HEK293 (cell line): ENCODE results near the gene CRYBA1.

Source experiments
- KLF10 ChIP-seq: fragments of 450-650 bp; IDR thresholded peaks from 2 replicates; pipeline ENCODE4 v1.5.1; 2018; ENCODE audit warnings: missing biosample characterization, mild to moderate bottlenecking, missing genetic modification characterization
- KLF16 ChIP-seq: fragments of 450-650 bp; formaldehyde crosslinking; IDR thresholded peaks from 2 replicates; pipeline ENCODE4 v1.5.1; 2017; ENCODE audit warnings: missing biosample characterization, missing genetic modification characterization
- MZF1 ChIP-seq: fragments of 450-650 bp; formaldehyde crosslinking; IDR thresholded peaks from 2 replicates; pipeline ENCODE4 v1.5.1; 2017; ENCODE audit warnings: missing biosample characterization, missing genetic modification characterization, borderline replicate concordance
- PRDM1 ChIP-seq: fragments of 450-650 bp; formaldehyde crosslinking; IDR thresholded peaks from 2 replicates; pipeline ENCODE4; 2016; ENCODE audit warnings: missing biosample characterization, missing genetic modification characterization
- RBAK ChIP-seq: fragments of 450-650 bp; formaldehyde crosslinking; IDR thresholded peaks from 2 replicates; pipeline ENCODE4 v1.5.1; 2016; ENCODE audit warnings: missing biosample characterization, missing genetic modification characterization
- YY1 ChIP-seq: fragments of 450-650 bp; formaldehyde crosslinking; IDR thresholded peaks from 2 replicates; pipeline ENCODE4 v1.5.1; 2018; ENCODE audit warnings: missing biosample characterization, missing genetic modification characterization
- ZNF175 ChIP-seq: fragments of 450-650 bp; formaldehyde crosslinking; IDR thresholded peaks from 2 replicates; pipeline ENCODE4 v1.5.1; 2016; ENCODE audit warnings: missing biosample characterization, missing genetic modification characterization
- ZNF366 ChIP-seq: fragments of 450-650 bp; formaldehyde crosslinking; conservative IDR thresholded peaks from 2 replicates; pipeline ENCODE4 v1.5.1; 2016; ENCODE audit warnings: missing biosample characterization, missing genetic modification characterization
- ZNF521 ChIP-seq: fragments of 450-650 bp; formaldehyde crosslinking; IDR thresholded peaks from 2 replicates; pipeline ENCODE4 v1.5.1; 2017; ENCODE audit warnings: missing biosample characterization, mild to moderate bottlenecking, missing genetic modification characterization
- ZNF530 ChIP-seq: fragments of 450-650 bp; formaldehyde crosslinking; IDR thresholded peaks from 2 replicates; pipeline ENCODE4 v1.5.1; 2016; ENCODE audit warnings: low read depth, missing biosample characterization, missing genetic modification characterization
- TF ChIP-seq, protein P1 (sequence below): fragments of 450-650 bp; IDR thresholded peaks from 2 replicates; pipeline ENCODE4 v1.5.1; 2018; ENCODE audit warnings: missing biosample characterization, mild to moderate bottlenecking, missing genetic modification characterization
- TF ChIP-seq, protein P2 (sequence below): fragments of 450-650 bp; formaldehyde crosslinking; IDR thresholded peaks from 2 replicates; pipeline ENCODE4 v1.5.1; 2016; ENCODE audit warnings: missing biosample characterization, missing genetic modification characterization
- TF ChIP-seq, protein P3 (sequence below): fragments of 450-650 bp; formaldehyde crosslinking; conservative IDR thresholded peaks from 2 replicates; pipeline ENCODE4 v1.5.1; 2016; ENCODE audit warnings: low read depth, missing biosample characterization, missing genetic modification characterization

DNA sequence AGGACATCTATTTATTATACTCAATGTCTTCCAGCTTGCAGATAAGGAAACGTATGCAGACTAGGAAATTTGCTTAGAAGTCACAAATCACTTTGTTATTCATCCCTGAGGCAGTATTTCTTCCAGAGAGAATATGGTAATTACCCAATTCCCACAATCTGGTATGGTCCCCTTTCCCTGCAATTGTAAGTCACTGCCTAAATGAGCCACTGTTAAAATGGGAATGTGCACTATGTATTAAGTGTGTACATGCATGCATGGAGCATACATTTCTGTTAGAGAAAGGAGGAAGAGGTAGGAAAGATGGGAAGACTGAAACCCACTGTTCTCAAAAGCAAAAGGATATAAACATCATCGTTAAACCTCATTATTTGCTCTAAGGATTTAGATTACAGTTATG lies 37.3 kb downstream of the CRYBA1 start:
- TF ChIP-seq, protein P1, sequence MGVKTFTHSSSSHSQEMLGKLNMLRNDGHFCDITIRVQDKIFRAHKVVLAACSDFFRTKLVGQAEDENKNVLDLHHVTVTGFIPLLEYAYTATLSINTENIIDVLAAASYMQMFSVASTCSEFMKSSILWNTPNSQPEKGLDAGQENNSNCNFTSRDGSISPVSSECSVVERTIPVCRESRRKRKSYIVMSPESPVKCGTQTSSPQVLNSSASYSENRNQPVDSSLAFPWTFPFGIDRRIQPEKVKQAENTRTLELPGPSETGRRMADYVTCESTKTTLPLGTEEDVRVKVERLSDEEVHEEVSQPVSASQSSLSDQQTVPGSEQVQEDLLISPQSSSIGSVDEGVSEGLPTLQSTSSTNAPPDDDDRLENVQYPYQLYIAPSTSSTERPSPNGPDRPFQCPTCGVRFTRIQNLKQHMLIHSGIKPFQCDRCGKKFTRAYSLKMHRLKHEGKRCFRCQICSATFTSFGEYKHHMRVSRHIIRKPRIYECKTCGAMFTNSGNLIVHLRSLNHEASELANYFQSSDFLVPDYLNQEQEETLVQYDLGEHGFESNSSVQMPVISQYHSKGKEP: no peak
- TF ChIP-seq, protein P2, sequence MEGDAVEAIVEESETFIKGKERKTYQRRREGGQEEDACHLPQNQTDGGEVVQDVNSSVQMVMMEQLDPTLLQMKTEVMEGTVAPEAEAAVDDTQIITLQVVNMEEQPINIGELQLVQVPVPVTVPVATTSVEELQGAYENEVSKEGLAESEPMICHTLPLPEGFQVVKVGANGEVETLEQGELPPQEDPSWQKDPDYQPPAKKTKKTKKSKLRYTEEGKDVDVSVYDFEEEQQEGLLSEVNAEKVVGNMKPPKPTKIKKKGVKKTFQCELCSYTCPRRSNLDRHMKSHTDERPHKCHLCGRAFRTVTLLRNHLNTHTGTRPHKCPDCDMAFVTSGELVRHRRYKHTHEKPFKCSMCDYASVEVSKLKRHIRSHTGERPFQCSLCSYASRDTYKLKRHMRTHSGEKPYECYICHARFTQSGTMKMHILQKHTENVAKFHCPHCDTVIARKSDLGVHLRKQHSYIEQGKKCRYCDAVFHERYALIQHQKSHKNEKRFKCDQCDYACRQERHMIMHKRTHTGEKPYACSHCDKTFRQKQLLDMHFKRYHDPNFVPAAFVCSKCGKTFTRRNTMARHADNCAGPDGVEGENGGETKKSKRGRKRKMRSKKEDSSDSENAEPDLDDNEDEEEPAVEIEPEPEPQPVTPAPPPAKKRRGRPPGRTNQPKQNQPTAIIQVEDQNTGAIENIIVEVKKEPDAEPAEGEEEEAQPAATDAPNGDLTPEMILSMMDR (tag by site-specific recombination): no peak
- TF ChIP-seq KLF16 (no peak), KLF10 (tag by site-specific recombination) (no peak), RBAK (no peak), YY1 (tag by site-specific recombination) (no peak), PRDM1 (tag by site-specific recombination) (no peak), ZNF521 (tag by site-specific recombination) (no peak), ZNF366 (no peak), MZF1 (no peak), ZNF175 (tag by site-specific recombination) (no peak), ZNF530 (no peak)
- TF ChIP-seq, protein P3, sequence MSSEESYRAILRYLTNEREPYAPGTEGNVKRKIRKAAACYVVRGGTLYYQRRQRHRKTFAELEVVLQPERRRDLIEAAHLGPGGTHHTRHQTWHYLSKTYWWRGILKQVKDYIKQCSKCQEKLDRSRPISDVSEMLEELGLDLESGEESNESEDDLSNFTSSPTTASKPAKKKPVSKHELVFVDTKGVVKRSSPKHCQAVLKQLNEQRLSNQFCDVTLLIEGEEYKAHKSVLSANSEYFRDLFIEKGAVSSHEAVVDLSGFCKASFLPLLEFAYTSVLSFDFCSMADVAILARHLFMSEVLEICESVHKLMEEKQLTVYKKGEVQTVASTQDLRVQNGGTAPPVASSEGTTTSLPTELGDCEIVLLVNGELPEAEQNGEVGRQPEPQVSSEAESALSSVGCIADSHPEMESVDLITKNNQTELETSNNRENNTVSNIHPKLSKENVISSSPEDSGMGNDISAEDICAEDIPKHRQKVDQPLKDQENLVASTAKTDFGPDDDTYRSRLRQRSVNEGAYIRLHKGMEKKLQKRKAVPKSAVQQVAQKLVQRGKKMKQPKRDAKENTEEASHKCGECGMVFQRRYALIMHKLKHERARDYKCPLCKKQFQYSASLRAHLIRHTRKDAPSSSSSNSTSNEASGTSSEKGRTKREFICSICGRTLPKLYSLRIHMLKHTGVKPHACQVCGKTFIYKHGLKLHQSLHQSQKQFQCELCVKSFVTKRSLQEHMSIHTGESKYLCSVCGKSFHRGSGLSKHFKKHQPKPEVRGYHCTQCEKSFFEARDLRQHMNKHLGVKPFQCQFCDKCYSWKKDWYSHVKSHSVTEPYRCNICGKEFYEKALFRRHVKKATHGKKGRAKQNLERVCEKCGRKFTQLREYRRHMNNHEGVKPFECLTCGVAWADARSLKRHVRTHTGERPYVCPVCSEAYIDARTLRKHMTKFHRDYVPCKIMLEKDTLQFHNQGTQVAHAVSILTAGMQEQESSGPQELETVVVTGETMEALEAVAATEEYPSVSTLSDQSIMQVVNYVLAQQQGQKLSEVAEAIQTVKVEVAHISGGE (tag by site-specific recombination): no peak
